H9 (cell line): ENCODE data around the gene KIF6. TPM values are rescaled to one million over a fixed set of nuclear protein-coding genes. Genes with fewer than 3 reads are reported as not detected.
"Not testable (repeated sequence)": the region's sequence is repeated elsewhere in the genome, so short reads cannot be mapped to it uniquely, and the experiment has no call there.

Experiments
- DNase-seq: peaks from one replicate; pipeline ENCODE4 v3.0.0-alpha.2; 2017
- H2AFZ ChIP-seq: one replicate; pipeline ENCODE4 v1.6.1; 2013; ENCODE audit warnings: mild to moderate bottlenecking, low read length, control low read depth, moderate library complexity
- H2AK5ac ChIP-seq: 2 replicates; pipeline ENCODE4 v1.6.1; 2013; ENCODE audit warnings: low read length, control low read depth, mixed read lengths; ENCODE audit not compliant: insufficient read length
- H2BK120ac ChIP-seq: one replicate; pipeline ENCODE4 v1.6.1; 2013; ENCODE audit warnings: low read depth, mild to moderate bottlenecking, low read length, control low read depth, inconsistent platforms; ENCODE audit not compliant: poor library complexity, severe bottlenecking
- H2BK12ac ChIP-seq: 2 replicates; pipeline ENCODE4 v1.6.1; 2013; ENCODE audit warnings: low read length, control low read depth, mixed read lengths, low read depth; ENCODE audit not compliant: insufficient read length
- H2BK15ac ChIP-seq: 2 replicates; pipeline ENCODE4 v1.6.1; 2013; ENCODE audit warnings: low read depth, low read length, control low read depth
- H2BK20ac ChIP-seq: one replicate; pipeline ENCODE4 v1.6.1; 2013; ENCODE audit warnings: low read depth, mild to moderate bottlenecking, low read length, control low read depth, inconsistent platforms; ENCODE audit not compliant: poor library complexity, severe bottlenecking
- H2BK5ac ChIP-seq: 2 replicates; pipeline ENCODE4 v1.6.1; 2013; ENCODE audit warnings: low read length, control low read depth, mixed read lengths; ENCODE audit not compliant: insufficient read length
- H3K14ac ChIP-seq: 2 replicates; pipeline ENCODE4 v1.6.1; 2013; ENCODE audit warnings: low read length, control low read depth; ENCODE audit not compliant: insufficient read depth
- H3K18ac ChIP-seq: 2 replicates; pipeline ENCODE4 v1.6.1; 2013; ENCODE audit warnings: low read depth, mild to moderate bottlenecking, mixed read lengths, low read length, control low read depth; ENCODE audit not compliant: insufficient read length
- H3K23ac ChIP-seq: 2 replicates; pipeline ENCODE4 v1.6.1; 2013; ENCODE audit warnings: low read length, control low read depth, mixed read lengths, low read depth; ENCODE audit not compliant: insufficient read length
- H3K23me2 ChIP-seq: 2 replicates; pipeline ENCODE4 v1.6.1; 2013; ENCODE audit warnings: low read depth, mild to moderate bottlenecking, mixed read lengths, low read length, control low read depth; ENCODE audit not compliant: insufficient read length, poor library complexity, severe bottlenecking
- H3K27ac ChIP-seq: 2 replicates; pipeline ENCODE4 v1.5.1; 2013; ENCODE audit warnings: low read length, control low read depth, mixed read lengths, low read depth; ENCODE audit not compliant: insufficient read length
- H3K27me3 ChIP-seq: 2 replicates; pipeline ENCODE4 v1.6.1; 2013; ENCODE audit warnings: low read length, control low read depth, inconsistent platforms; ENCODE audit not compliant: insufficient read depth
- H3K4ac ChIP-seq: 2 replicates; pipeline ENCODE4 v1.6.1; 2013; ENCODE audit warnings: low read depth, mild to moderate bottlenecking, control low read depth, inconsistent platforms, low read length, moderate library complexity
- H3K4me1 ChIP-seq: 2 replicates; pipeline ENCODE4 v1.6.1; 2013; ENCODE audit warnings: low read length, control low read depth, inconsistent platforms; ENCODE audit not compliant: insufficient read depth
- H3K4me2 ChIP-seq: 2 replicates; pipeline ENCODE4 v1.6.1; 2013; ENCODE audit warnings: low read length, control low read depth, mixed read lengths; ENCODE audit not compliant: insufficient read length, insufficient read depth
- H3K56ac ChIP-seq: 2 replicates; pipeline ENCODE4 v1.6.1; 2013; ENCODE audit warnings: low read depth, mild to moderate bottlenecking, mixed read lengths, low read length, control low read depth; ENCODE audit not compliant: insufficient read length
- H3K79me1 ChIP-seq: 2 replicates; pipeline ENCODE4 v1.6.1; 2013; ENCODE audit warnings: low read depth, mild to moderate bottlenecking, moderate library complexity, low read length, control low read depth, inconsistent platforms; ENCODE audit not compliant: insufficient read depth, poor library complexity, severe bottlenecking
- H3K79me2 ChIP-seq: 2 replicates; pipeline ENCODE4 v1.6.1; 2013; ENCODE audit warnings: low read length, control low read depth, inconsistent platforms; ENCODE audit not compliant: insufficient read depth
- H3K9ac ChIP-seq: 2 replicates; pipeline ENCODE4 v1.6.1; 2013; ENCODE audit warnings: low read length, control low read depth, mixed read lengths; ENCODE audit not compliant: insufficient read length; ENCODE audit errors: extremely low read depth
- H3K9me3 ChIP-seq: one replicate; pipeline ENCODE4 v1.6.1; 2013; ENCODE audit warnings: low read depth, low read length, inconsistent platforms; ENCODE audit not compliant: control insufficient read depth
- H3T11ph ChIP-seq: one replicate; pipeline ENCODE4 v1.6.1; 2013; ENCODE audit warnings: mild to moderate bottlenecking, low read length, control low read depth, inconsistent platforms
- H4K20me1 ChIP-seq: one replicate; pipeline ENCODE4 v1.6.1; 2013; ENCODE audit not compliant: control insufficient read depth, insufficient read length, insufficient read depth
- H4K5ac ChIP-seq: 2 replicates; pipeline ENCODE4 v1.6.1; 2013; ENCODE audit warnings: low read depth, mild to moderate bottlenecking, mixed read lengths, low read length, control low read depth; ENCODE audit not compliant: insufficient read length
- H4K8ac ChIP-seq: replicated peaks from 2 replicates; pipeline ENCODE4 v1.6.1; 2013; ENCODE audit warnings: low read length, control low read depth, mixed read lengths, low read depth; ENCODE audit not compliant: insufficient read length
- H4K91ac ChIP-seq: 2 replicates; pipeline ENCODE4 v1.6.1; 2013; ENCODE audit warnings: low read depth, mild to moderate bottlenecking, moderate library complexity, mixed read lengths, low read length, control low read depth; ENCODE audit not compliant: insufficient read length
- H3K27ac Mint-ChIP-seq, 3 experiments: 2 replicates in 2 of 3; 3 replicates in 1 of 3; pipeline ENCODE4 v1.8.0; 2020 to 2021; ENCODE audit warnings: mixed read lengths in 3 of 3, mild to moderate bottlenecking in 1 of 3, moderate library complexity in 1 of 3
- H3K27me3 Mint-ChIP-seq: 2 replicates; pipeline ENCODE4 v1.8.0; 2021; ENCODE audit warnings: low read depth, mild to moderate bottlenecking, moderate library complexity, mixed read lengths
- H3K36me3 Mint-ChIP-seq, 3 experiments: 2 replicates in 2 of 3; 3 replicates in 1 of 3; pipeline ENCODE4 v1.8.0; 2020 to 2021; ENCODE audit warnings: low read depth in 3 of 3, mixed read lengths in 3 of 3; ENCODE audit not compliant: insufficient read depth in 1 of 3
- H3K4me1 Mint-ChIP-seq, 2 experiments: 2 replicates each; pipeline ENCODE4 v1.8.0; 2020; ENCODE audit warnings: mixed read lengths in 2 of 2
- H3K4me3 Mint-ChIP-seq, 2 experiments: 2 replicates in 1 of 2; 3 replicates in 1 of 2; pipeline ENCODE4 v1.8.0; 2020 to 2021; ENCODE audit warnings: mild to moderate bottlenecking in 2 of 2, mixed read lengths in 2 of 2, moderate library complexity in 1 of 2
- H3K9me3 Mint-ChIP-seq, 2 experiments: 2 replicates in 1 of 2; 3 replicates in 1 of 2; pipeline ENCODE4 v1.8.0; 2020; ENCODE audit warnings: mild to moderate bottlenecking in 2 of 2, mixed read lengths in 2 of 2, moderate library complexity in 1 of 2
- CTCF ChIP-seq: fragments of 200-600 bp; sonication (generic); conservative IDR thresholded peaks from 3 replicates; pipeline ENCODE4 v1.8.0; 2021; ENCODE audit warnings: antibody characterized with exemption, mild to moderate bottlenecking
- WGBS: extraction: QIAGEN DNeasy Blood & Tissue Kit; methylation state at CpG from one replicate; pipeline ENCODE4 v1.1.7; 2013; ENCODE audit warnings: missing lambda C conversion rate, low lambda C conversion rate, mixed read lengths; ENCODE audit not compliant: insufficient read length; ENCODE audit errors: extremely low coverage; 5-methylcytosine and 5-hydroxymethylcytosine counted together
- total RNA-seq: library from RNA; stranded (reverse); gene quantifications from 2 replicates; pipeline ENCODE4 v1.2.1, GENCODE V29; 2021

The KIF6 gene
- total RNA-seq, 1 experiment from 2014 or later = 0.63 TPM

GRCh38 chr6:39678914-39679313, 46.3 kb downstream of the KIF6 start:
- Histone ChIP-seq H2AK5ac (no peak overlapping the region), H2BK5ac (no peak overlapping the region), H3K27ac (no peak overlapping the region), H4K20me1 (no peaks in the 10 kb centered on the region), H2AFZ (no peak overlapping the region), H3K9ac (no peak overlapping the region), H4K91ac (no peak overlapping the region), H3T11ph (no peak overlapping the region), H3K27me3 (no peaks in the 10 kb centered on the region), H2BK15ac (no peak overlapping the region), H3K14ac (no peak overlapping the region), H3K4me2 (no peak overlapping the region), H3K79me2 (no peaks in the 10 kb centered on the region), H2BK12ac (no peak overlapping the region), H3K23ac (no peak overlapping the region), H3K56ac (no peak overlapping the region), H4K5ac (no peak overlapping the region), H3K18ac (no peak overlapping the region), H3K23me2 (no peaks in the 10 kb centered on the region), H2BK20ac (no peak overlapping the region), H3K79me1 (no peaks in the 10 kb centered on the region), H3K9me3 (no peaks in the 10 kb centered on the region), H2BK120ac (no peak overlapping the region), H3K4ac (no peak overlapping the region), H3K4me1 (no peaks in the 10 kb centered on the region), H4K8ac (no peak overlapping the region)
- DNase-seq = no peak
- H3K4me1 Mint-ChIP-seq = no peaks in the 10 kb centered on the region
- no peaks in the 10 kb centered on the region for H3K27me3 Mint-ChIP-seq
- WGBS = no CpG with 5 or more reads among the region's 2 CpGs
- H3K36me3 Mint-ChIP-seq = no peaks in the 10 kb centered on the region; a peak in 1 of 7 replicates
- peaks cover 0 to 3% of the 10 kb centered on the region in 2 experiments; a peak in 2 of 5 replicates for H3K9me3 Mint-ChIP-seq
- no peak overlapping the region for H3K4me3 Mint-ChIP-seq
- no peak for TF ChIP-seq CTCF
- H3K27ac Mint-ChIP-seq = no peak overlapping the region

GRCh38 chr6:39677318-39677717, 47.9 kb downstream of the KIF6 start:
- H2BK5ac ChIP-seq, H2AFZ ChIP-seq, H3K4me1 Mint-ChIP-seq, H3T11ph ChIP-seq, H3K4ac ChIP-seq, H3K56ac ChIP-seq, H2BK12ac ChIP-seq, H2AK5ac ChIP-seq, H3K27me3 Mint-ChIP-seq, H2BK15ac ChIP-seq, H3K18ac ChIP-seq, H2BK20ac ChIP-seq, H3K23ac ChIP-seq, H3K9ac ChIP-seq, H3K27me3 ChIP-seq, H3K27ac ChIP-seq, H3K23me2 ChIP-seq, DNase-seq, H4K5ac ChIP-seq, H3K4me1 ChIP-seq, H3K79me2 ChIP-seq, H3K4me2 ChIP-seq, H3K14ac ChIP-seq, H3K27ac Mint-ChIP-seq, H3K4me3 Mint-ChIP-seq, H4K8ac ChIP-seq, H3K79me1 ChIP-seq, H2BK120ac ChIP-seq, H3K9me3 ChIP-seq, H4K20me1 ChIP-seq, H4K91ac ChIP-seq: not testable (repeated sequence)
- H3K36me3 Mint-ChIP-seq = peaks cover 4 to 12% (median 7%) of the 10 kb centered on the region in 3 experiments
- H3K9me3 Mint-ChIP-seq = peaks cover 0 to 14% of the 10 kb centered on the region in 2 experiments; a peak in 4 of 5 replicates
- WGBS = no CpG with 5 or more reads among the region's 3 CpGs
